ENCODE data around the gene CISTR.

DNA sequence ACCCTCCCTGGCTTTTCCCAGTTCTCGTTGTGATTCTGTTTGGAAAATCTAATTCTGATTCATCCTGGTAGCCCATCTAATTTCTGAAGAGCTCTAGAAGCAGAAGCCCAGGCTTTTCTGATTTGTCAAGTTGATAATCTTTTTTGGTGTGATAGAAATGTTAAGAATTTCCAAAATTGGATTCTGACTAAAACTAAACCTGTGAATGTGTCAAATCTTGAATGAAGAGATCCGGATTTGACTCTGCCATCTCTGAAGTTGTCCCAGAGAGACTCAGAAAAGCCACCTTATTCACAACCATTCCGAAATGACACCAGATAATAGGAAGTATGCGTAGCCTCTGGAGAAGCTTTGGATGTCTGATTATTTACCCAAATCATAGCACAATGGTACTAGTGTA is 12.8 kb upstream of the CISTR start:
- TF ChIP-seq CTCF (IDR thresholded peaks at IDR 0.05; ENCODE audit: insufficient read depth, low read length) (no peak), REST (IDR thresholded peaks at IDR 0.05; ENCODE audit: insufficient replicate concordance, low read depth) (no peak), POLR2AphosphoS5 (IDR thresholded peaks at IDR 0.05; ENCODE audit: low read depth) (no peak), GABPA (IDR thresholded peaks at IDR 0.05; ENCODE audit: low read depth) (no peak)

Measured in HL-60 (cell line).